ENCODE data around the gene BRI3.
"Not testable (repeated sequence)": the region's sequence is repeated elsewhere in the genome, so short reads cannot be mapped to it uniquely, and the experiment has no call there.

The BRI3 gene

GRCh38 chr7:98315994-98316527 lies 34.6 kb downstream of the BRI3 start:
- not testable (repeated sequence) for DNase-seq

GRCh38 chr7:98317366-98318040 lies 36.0 kb downstream of the BRI3 start:
- DNase-seq: no peak

DNA sequence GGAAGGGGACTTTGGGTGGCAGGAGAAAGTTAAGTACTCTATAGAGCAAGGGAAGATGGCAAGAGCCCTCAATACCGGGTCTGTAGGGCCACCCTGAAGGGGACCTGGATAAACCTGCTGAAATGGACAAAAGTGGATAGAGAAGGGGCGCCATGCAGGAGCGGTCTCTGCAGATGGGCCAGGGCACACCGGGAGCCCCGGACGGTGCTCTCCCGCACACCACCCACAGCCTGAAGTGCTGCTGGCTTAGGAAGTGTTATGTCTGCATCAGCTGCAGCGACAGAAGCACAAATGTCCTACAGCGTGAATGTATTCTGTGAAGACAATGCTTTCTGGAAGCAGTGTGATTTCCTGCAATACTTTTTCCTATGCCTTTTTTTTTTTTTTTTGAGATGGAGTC lies 37.7 kb downstream of the BRI3 start:
- DNase-seq: no peak

GRCh38 chr7:98321301-98321700 lies 39.8 kb downstream of the BRI3 start:
- no peak for DNase-seq

DNA sequence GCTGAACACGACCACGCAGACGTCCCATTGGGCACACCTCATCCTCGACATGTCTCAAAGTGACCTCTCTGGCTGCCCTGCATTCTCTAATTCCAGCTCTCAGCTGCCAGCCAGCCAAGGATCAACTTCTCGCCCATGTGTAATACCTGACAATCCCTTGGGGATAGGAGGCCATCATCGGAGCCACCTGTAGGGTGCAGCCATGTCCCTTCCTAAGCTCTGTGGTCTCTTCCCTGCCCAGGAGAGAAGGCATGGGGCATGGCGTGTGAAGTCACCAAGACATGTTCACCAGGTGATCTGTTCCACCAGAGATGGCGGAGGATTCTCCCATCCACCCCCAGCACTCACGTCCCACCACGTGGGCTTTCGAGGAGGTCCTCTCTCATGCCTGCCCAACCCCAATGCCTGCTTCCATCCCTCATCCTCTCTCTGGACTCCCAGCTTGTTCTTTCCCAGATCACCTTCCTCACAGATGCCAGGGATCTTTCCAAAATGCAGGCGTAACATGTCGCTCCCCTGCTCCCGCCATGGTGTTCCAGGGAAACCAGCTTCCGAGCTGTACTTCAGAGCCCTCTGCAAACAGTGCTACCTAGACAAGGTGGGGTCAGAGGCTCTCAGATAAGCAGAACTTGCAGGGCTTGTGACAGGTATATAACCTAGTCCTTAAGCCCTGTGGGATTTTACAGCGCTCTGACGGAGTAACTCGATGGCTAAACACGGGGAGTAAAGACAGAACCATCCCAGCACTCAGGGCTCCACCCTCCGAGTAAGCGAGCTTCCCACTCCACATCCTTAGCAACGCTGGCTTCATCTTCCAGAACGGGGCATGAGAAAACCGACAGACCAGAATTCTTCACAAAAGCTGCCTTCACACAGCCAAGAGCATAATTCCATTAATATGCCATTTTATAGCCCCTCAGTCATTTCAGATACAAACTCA lies 41.1 kb downstream of the BRI3 start:
- DNase-seq: no peak

GRCh38 chr7:98323597-98324322 lies 42.3 kb downstream of the BRI3 start:
- DNase-seq: no peak

DNA sequence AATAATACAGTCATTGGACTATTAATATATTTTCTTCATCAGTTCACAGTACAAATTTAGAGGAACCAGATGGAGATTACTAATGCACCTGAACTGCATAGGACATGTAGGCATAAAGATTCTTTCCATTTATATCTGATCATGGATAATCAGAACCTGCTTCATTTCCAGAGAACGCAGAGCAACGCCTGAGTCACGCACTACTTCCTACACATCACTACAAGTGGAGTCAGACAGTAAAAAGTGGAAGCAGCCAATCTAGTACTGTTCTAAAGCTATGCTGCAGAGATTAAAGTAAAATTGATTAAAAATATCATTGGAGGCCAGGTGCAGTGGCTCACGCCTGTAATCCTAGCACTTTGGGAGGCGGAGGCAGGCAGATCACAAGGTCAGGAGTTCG lies 43.3 kb downstream of the BRI3 start:
- no peak for DNase-seq

GRCh38 chr7:98329100-98329790 lies 47.8 kb downstream of the BRI3 start:
- DNase-seq: no peak

DNA sequence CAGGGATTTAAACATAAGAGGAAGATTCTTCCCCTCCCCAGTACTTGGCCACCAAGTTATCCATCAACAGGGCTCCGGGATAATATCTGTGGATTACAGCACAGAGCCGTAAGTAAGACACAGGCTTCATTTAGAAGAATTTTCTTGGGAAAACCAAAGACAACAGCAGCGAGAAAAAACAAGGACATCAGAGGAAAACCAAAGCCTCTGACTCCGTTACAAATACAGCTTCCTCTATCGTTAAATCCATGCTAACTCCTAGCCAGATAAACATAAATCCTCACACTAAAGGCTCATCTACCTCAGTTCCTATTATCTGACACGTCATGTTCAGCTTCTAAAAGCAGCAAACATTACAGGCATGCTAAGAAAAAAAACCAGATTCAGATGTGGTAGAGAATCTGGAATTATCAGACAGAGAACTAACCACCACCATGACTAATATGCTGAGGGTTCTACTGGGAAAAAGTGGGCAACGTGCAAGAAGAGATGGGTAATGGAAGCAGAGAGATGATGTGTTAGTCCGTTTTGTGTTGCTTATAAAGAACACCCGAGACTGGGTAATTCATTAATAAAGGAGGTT lies 48.4 kb downstream of the BRI3 start:
- no peak for DNase-seq

DNA sequence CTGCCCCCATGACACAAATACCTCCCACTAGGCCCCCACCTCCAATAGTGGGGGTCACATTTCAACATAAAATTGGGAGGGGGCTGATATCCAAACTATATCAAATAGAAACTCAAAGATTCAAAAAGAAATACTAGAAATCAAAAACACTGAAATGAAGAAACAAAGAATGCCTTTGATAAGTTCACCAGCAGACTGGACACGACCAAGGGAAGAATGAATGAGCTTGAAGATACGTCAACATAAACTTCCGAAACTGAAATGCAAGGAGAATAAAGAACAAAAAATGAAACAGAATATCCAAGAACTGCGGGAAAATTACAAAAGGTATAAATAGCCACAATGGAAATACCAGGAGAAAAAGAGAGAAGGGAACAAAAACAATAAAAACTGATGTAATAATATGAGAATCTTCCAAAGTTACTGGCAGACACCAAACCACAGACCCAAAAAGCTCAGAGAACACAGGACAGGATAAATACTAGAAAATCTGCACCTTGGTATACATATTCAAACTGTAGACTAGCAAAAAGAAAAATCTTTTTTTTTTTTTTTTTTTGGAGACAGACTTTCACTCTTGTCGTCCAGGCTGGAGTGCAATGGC lies 49.5 kb downstream of the BRI3 start:
- no peak for DNase-seq

DNA sequence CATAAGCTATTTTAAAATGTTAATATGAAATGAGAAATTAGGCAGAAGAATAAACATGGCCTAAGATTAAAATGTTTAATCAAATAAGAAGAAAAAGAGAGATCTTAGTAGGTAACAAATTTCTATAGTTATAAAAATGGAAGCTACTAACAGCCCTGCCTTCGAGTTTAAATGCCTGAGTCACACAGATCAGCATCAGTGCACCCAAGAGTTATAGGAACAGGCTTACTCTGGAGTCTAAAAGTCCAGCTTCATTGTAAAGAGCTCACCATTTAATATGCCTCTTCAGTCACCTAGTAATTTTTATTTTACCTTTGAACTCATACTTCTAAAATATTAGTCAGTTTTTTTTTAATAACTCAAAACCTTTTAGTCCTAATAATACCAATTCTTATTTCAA lies 52.6 kb downstream of the BRI3 start:
- DNase-seq: no peak

DNA sequence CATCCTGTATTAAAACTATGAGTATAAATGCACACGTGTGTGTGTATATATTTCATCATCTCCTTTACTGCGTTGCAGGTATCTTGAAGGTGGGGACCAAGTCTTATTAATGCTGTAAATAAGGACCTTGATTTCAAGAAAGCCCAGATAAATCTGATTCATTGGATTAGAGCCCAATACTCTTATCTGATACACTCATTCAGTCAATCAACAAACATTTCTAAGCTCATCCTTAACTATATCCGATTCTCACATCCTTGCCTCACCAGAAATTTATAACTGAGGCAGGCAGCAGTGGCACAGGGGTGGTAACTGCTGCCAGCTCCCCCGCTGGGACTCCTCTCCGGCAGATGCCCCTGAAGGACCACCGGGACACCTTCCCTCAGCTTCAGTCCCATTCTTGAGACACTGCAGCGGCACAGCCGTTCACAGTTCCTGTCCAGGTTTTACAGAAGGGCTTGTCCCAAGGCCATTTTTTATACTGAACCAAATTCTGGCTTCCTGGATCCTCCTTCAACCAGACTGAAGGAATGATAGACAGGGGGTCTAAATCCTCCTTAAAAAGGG lies 54.0 kb downstream of the BRI3 start:
- DNase-seq: no peak

DNA sequence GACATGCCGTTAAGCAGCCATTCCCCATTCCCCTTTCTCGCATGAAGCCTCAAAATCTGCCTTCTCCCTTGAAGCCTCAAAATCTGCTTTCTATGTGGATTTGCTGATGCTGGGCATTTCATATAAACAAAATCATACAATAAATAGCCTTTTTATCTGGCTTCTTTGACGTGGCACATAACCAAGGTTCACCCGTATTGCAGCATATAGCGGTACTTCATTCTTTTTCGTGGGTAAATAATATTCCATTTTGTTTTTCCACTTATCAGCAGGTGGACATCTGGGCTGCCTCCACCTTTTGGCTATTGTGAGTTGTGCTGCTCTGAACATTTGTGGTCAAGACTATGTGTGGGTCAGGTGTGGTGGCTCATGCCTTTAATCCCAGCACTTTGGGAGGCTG lies 57.0 kb downstream of the BRI3 start:
- no peak for DNase-seq

GRCh38 chr7:98339043-98339442 lies 57.6 kb downstream of the BRI3 start:
- DNase-seq: no peak

- DNase-seq: no peak
Observed at GRCh38 chr7:98341106-98341505, 59.6 kb downstream of the BRI3 start.
